Measurements from ENCODE around the gene TRIM10. TPM values are rescaled to one million over a fixed set of nuclear protein-coding genes. Genes with fewer than 3 reads are reported as not detected.
A peak's percentile ranks its signal among the peaks of the same experiment; 100 is the strongest.

The TRIM10 gene
- total RNA-seq, 2 experiments from 2014 or later: 0.36 to 0.38 TPM

- no peaks in the 10 kb centered on the region for H3K4me1 Mint-ChIP-seq (ENCODE audit: low read depth)
- ChIA-PET POLR2A (no interaction called here), CTCF (no interaction called here)
- H3K27me3 Mint-ChIP-seq: no peaks in the 10 kb centered on the region
- intact Hi-C loops (cut with micrococcal nuclease): no loop called here
- H3K9me3 Mint-ChIP-seq: no peaks in the 10 kb centered on the region
- peaks cover 44% of the 10 kb centered on the region for H3K36me3 Mint-ChIP-seq
- no peak overlapping the region for H3K27ac Mint-ChIP-seq
- no peak for DNase-seq
- no peak overlapping the region for H3K4me3 Mint-ChIP-seq
Measured at GRCh38 chr6:30194797-30195690, 34.0 kb upstream of the TRIM10 start.

DNA sequence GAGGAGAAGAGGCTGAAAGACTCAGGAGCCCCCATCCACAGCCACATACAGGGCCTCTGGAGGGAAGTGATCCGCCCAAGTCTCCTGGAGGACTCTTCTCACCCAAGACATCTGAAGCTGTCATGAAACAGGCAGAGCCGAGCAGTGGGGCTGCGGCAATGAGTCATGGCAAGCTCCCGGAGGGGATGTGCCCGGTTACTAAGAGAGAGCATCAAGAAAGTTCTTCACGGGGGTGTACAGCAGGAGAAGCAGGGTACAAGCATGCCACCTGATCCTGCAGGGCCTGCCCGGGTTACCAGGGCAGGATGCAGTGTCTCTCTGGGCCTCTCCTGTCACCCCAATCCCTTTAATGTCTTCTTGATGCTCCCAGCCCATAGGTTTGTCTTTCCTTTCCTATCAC is 31.1 kb upstream of the TRIM10 start:
- POLR2A ChIA-PET: no interaction called here
- intact Hi-C loops (cut with micrococcal nuclease): no loop called here
- H3K27ac Mint-ChIP-seq: no peak overlapping the region

GRCh38 chr6:30188541-30188940 is 27.5 kb upstream of the TRIM10 start:
- Mint-ChIP-seq H3K4me3 (no peak overlapping the region), H3K36me3 (peaks cover 53% of the 10 kb centered on the region), H3K27ac (no peak overlapping the region), H3K4me1 (ENCODE audit: low read depth) (no peaks in the 10 kb centered on the region), H3K9me3 (no peaks in the 10 kb centered on the region), H3K27me3 (no peaks in the 10 kb centered on the region)
- POLR2A ChIA-PET: no interaction called here
- DNase-seq: no peak
- CTCF ChIA-PET: no interaction called here
- intact Hi-C loops (cut with micrococcal nuclease): no loop called here

More for the DNA sequence above, 31.1 kb upstream of the TRIM10 start:
- Mint-ChIP-seq H3K27me3 (no peaks in the 10 kb centered on the region), H3K9me3 (no peaks in the 10 kb centered on the region), H3K4me1 (ENCODE audit: low read depth) (no peaks in the 10 kb centered on the region), H3K4me3 (no peak overlapping the region), H3K36me3 (peaks cover 45% of the 10 kb centered on the region)
- DNase-seq: no peak
- CTCF ChIA-PET: no interaction called here

DNA sequence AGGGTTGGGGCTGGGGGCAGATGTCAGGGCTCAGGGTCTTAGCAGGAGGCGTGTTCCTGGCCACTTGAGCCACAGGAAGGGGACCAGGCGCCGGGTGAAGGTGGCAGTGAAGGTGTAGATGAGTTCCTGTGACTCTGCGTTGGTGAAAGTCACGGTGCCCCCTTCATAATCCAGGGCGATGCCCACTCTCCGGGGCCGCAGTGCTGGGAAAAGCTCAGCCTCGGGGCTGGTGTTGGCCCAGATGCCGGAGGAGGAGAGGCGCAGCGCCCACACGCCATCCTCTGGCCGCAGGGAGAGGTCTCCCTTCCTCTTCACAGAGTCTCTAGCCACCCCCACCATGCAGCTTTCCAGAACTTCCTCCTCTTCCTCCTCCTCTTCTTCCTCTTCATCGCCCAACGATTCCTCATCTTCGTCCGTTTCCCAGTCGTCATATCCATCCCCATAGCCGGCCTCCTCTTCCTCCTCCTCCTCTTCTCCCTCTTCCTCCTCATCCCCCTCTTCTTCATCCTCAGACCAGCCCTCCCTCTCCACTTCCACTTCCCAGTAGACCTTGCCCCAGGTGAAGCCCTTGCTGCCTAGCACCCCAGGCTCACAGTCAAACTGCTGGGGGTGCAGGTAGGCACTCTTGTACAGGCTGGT is 25.0 kb upstream of the TRIM10 start:
- H3K9me3 Mint-ChIP-seq: no peaks in the 10 kb centered on the region
- no peaks in the 10 kb centered on the region for H3K27me3 Mint-ChIP-seq
- no peak overlapping the region for H3K27ac Mint-ChIP-seq
- peaks cover 43% of the 10 kb centered on the region for H3K36me3 Mint-ChIP-seq
- intact Hi-C loops (cut with micrococcal nuclease): no loop called here
- DNase-seq: no peak
- CTCF ChIA-PET: no interaction called here
- no peak overlapping the region for H3K4me3 Mint-ChIP-seq
- POLR2A ChIA-PET: no interaction called here
- no peaks in the 10 kb centered on the region for H3K4me1 Mint-ChIP-seq (ENCODE audit: low read depth)

DNA sequence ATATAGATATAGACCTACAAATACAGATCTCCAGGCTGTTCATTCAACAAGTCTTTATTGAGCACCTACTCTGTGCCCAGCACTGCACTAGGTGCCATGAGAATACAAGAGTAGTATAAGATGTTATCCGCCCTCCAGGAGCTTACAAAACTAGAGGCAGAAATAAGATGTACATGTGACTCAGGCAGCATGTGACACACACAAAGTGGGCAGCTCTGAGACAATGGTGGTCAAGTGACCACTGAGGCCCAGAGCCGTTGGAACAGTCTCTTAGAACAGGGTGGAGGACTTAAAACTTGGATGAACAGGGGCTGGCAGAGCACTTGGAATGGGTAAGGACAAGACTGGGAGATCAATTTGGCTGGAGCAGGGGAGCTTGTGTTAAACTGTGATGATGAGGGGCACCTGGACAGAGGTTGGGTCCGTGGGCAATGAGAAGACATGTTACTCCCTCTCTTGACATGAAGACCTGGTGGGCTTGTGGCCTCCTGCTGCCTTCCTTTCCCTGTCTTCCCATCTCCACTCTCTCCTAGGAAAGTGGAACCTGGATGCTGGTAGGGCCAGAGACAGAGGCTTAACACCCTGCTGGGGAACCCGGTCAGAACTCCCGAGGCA is 23.5 kb upstream of the TRIM10 start:
- H3K36me3 Mint-ChIP-seq: peaks cover 33% of the 10 kb centered on the region
- intact Hi-C loops (cut with micrococcal nuclease): no loop called here
- no peak overlapping the region for H3K4me3 Mint-ChIP-seq
- POLR2A ChIA-PET: no interaction called here
- CTCF ChIA-PET: no interaction called here
- H3K9me3 Mint-ChIP-seq: peaks cover 7% of the 10 kb centered on the region
- H3K27ac Mint-ChIP-seq: no peak overlapping the region
- H3K4me1 Mint-ChIP-seq (ENCODE audit: low read depth): no peaks in the 10 kb centered on the region
- no peak for DNase-seq
- H3K27me3 Mint-ChIP-seq: peaks cover 3% of the 10 kb centered on the region

DNA sequence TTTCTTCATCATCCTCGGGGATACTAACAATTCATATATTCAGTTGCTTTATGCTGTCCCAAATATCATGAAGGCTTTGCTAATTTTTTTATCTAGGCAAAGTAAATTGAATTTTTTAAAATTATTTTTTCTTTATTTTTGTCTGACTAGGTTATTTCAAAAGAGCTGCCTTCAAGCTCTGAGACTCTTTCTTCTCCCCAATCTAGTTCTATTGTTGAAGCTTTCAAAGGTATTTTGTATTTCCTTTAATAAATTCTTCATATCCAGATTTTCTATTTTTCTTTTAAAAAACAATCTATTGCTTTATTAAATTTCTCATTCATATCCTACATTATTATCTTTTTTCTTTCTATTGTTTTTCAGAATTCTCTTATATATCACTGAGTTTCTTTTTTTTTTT is 19.1 kb upstream of the TRIM10 start:
- DNase-seq: no peak
- CTCF ChIA-PET: interaction anchor here (1.3 to 1.6 kb wide), 3 partner anchors 9 to 78 kb away, joined by 3 to 4 read pairs (median 3); no protein-coding TSS in a partner anchor
- H3K36me3 Mint-ChIP-seq: peaks cover 11% of the 10 kb centered on the region
- H3K9me3 Mint-ChIP-seq: peaks cover 9% of the 10 kb centered on the region
- peaks cover 3% of the 10 kb centered on the region for H3K4me1 Mint-ChIP-seq (ENCODE audit: low read depth)
- POLR2A ChIA-PET: no interaction called here
- peaks cover 26% of the 10 kb centered on the region for H3K27me3 Mint-ChIP-seq
- intact Hi-C loops (cut with micrococcal nuclease): no loop called here
- no peak overlapping the region for H3K4me3 Mint-ChIP-seq
- H3K27ac Mint-ChIP-seq: no peak overlapping the region

GRCh38 chr6:30178837-30179236 is 17.8 kb upstream of the TRIM10 start:
- H3K9me3 Mint-ChIP-seq: peaks cover 9% of the 10 kb centered on the region
- no peak for DNase-seq
- ChIA-PET POLR2A (no interaction called here), CTCF (interaction anchor here (1.5 kb wide), 1 partner anchor 77 kb away, joined by 3 read pairs; no protein-coding TSS in a partner anchor)
- H3K4me3 Mint-ChIP-seq: no peak overlapping the region
- peaks cover 5% of the 10 kb centered on the region for H3K36me3 Mint-ChIP-seq
- peaks cover 3% of the 10 kb centered on the region for H3K4me1 Mint-ChIP-seq (ENCODE audit: low read depth)
- H3K27ac Mint-ChIP-seq: no peak overlapping the region
- peaks cover 32% of the 10 kb centered on the region for H3K27me3 Mint-ChIP-seq
- intact Hi-C loops (cut with micrococcal nuclease): no loop called here

DNA sequence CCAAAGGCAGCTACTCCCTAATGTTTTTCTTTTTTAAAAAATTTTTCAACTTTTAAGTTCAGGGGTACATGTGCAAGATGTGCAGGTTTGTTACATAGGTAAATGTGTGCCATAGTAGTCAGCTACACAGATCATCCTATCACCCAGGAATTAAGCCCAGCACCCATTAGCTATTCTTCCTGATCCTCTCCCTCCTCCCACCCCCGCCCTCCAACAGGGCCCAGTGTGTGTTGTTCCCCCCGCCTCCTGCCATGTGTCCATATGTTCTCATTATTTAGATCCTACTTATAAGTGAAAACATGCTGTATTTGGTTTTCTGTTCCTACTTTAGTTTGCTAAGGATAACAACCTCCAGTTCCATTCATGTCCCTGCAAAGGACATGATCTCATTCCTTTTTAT is 14.8 kb upstream of the TRIM10 start:
- Mint-ChIP-seq H3K27ac (no peak overlapping the region), H3K4me3 (no peak overlapping the region), H3K9me3 (peaks cover 8% of the 10 kb centered on the region), H3K36me3 (peaks cover 5% of the 10 kb centered on the region), H3K4me1 (ENCODE audit: low read depth) (peaks cover 9% of the 10 kb centered on the region), H3K27me3 (peaks cover 52% of the 10 kb centered on the region)
- intact Hi-C loops (cut with micrococcal nuclease): no loop called here
- ChIA-PET CTCF (interaction anchor here (1.6 kb wide), 1 partner anchor 72 kb away, joined by 3 read pairs; no protein-coding TSS in a partner anchor), POLR2A (no interaction called here)
- no peak for DNase-seq

DNA sequence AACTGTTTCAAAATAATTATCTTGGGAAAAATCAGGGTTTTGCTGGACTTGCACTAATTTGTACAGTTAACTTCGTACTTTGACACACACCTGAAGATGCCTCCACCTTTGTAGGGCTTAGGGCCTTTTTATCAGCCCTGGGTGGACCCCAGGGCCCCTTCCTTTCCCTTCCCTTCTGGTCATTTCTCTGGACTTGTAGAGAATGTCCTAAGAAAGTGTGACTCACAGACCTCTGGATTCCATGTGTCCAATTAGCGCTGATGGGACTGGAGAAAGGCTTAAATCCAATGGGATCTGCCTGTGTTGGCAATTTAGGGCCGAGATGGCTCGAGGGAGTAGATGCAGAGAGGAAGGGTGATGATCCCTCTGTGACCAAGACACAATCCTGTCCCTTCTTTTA is 11.7 kb upstream of the TRIM10 start:
- ChIA-PET POLR2A (interaction anchor here (0.6 kb wide), 1 partner anchor 27 kb away, joined by 3 read pairs; no protein-coding TSS in a partner anchor), CTCF (no interaction called here)
- Mint-ChIP-seq H3K36me3 (no peaks in the 10 kb centered on the region), H3K4me3 (no peak overlapping the region), H3K27me3 (peaks cover 49% of the 10 kb centered on the region), H3K9me3 (no peaks in the 10 kb centered on the region), H3K27ac (no peak overlapping the region), H3K4me1 (ENCODE audit: low read depth) (peaks cover 16% of the 10 kb centered on the region)
- DNase-seq: no peak
- intact Hi-C loops (cut with micrococcal nuclease): no loop called here

DNA sequence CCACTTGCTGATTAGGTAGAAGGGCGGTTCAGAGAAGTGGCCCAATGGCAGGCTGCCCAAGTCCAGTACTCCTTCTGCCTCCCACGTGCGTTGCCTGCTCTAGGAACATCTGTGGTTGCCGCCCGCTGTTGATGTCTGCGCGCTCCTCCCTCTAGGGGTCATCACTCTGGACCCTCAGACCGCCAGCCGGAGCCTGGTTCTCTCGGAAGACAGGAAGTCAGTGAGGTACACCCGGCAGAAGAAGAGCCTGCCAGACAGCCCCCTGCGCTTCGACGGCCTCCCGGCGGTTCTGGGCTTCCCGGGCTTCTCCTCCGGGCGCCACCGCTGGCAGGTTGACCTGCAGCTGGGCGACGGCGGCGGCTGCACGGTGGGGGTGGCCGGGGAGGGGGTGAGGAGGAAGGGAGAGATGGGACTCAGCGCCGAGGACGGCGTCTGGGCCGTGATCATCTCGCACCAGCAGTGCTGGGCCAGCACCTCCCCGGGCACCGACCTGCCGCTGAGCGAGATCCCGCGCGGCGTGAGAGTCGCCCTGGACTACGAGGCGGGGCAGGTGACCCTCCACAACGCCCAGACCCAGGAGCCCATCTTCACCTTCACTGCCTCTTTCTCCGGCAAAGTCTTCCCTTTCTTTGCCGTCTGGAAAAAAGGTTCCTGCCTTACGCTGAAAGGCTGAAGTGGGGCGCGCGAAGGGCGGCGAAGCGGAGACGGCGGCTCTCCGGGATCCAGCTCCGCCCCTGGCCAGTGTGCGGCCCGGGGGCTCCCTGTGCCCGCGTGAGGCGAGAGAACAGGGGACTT is 10.9 kb upstream of the TRIM10 start:
- Mint-ChIP-seq H3K4me3 (peak overlapping the region; percentile 20), H3K4me1 (ENCODE audit: low read depth) (peaks cover 23% of the 10 kb centered on the region), H3K9me3 (no peaks in the 10 kb centered on the region), H3K36me3 (no peaks in the 10 kb centered on the region), H3K27ac (no peak overlapping the region), H3K27me3 (peaks cover 47% of the 10 kb centered on the region)
- ChIA-PET POLR2A (interaction anchor here (0.6 kb wide), 2 partner anchors 27 to 37 kb away, joined by 3 to 4 read pairs; no protein-coding TSS in a partner anchor), CTCF (interaction anchor here (0.8 to 1.9 kb wide), 9 partner anchors 9 to 422 kb away, joined by 3 to 16 read pairs (median 3); no protein-coding TSS in a partner anchor)
- DNase-seq: peak; percentile 11
- intact Hi-C loops (cut with micrococcal nuclease): loop anchor here (2.0 kb wide), 1 partner anchor 41 kb away; no protein-coding TSS in a partner anchor

DNA sequence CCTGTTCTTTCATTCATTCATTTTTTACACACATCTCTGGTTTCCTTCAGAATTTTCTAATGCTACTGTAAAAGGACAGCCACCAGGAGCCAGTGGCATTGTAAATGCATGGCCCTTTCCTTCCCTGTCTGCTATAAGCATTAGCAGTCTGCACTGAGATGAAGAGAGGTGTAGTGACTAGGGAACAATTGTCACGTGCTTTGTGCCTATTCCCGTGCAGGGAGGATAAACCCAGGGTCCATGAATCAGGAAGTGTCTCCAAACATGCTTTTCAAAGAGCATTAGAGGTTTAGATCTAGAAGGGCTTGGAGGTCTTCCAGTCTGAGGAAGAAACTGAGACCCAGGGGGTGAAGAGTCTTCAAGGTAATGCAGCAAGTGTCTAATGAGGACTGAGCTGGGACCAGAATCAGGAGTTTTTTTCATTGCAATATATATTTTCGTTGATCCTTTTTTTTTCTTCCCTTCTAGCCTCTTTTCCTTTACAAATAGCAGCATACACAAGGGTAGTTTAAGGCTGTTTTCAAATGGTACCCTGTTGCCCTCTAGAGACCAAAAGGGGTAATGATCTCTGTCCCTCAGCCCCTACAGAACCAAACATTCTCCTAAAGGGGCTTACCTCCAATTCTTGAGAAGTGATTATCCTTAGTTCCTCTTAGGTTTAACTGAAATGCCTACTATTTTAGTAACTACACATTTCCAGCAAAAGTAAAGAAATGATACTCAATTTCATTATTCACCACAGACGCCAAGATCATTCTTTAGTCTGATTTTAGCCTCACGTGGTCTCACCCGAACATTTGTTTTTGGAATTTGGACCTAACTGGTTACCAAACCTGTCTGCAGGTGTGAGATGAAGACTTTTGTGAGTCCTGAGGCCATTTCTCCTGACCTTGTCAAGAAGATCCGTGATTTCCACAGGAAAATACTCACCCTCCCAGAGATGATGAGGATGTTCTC is 8.9 kb upstream of the TRIM10 start:
- H3K4me3 Mint-ChIP-seq: no peak overlapping the region
- ChIA-PET CTCF (interaction anchor here (0.6 to 1.9 kb wide), 8 partner anchors 15 to 693 kb away, joined by 3 to 16 read pairs (median 4); no protein-coding TSS in a partner anchor), POLR2A (no interaction called here)
- H3K9me3 Mint-ChIP-seq: no peaks in the 10 kb centered on the region
- no peak for DNase-seq
- H3K4me1 Mint-ChIP-seq (ENCODE audit: low read depth): peaks cover 26% of the 10 kb centered on the region
- no peak overlapping the region for H3K27ac Mint-ChIP-seq
- H3K27me3 Mint-ChIP-seq: peaks cover 35% of the 10 kb centered on the region
- intact Hi-C loops (cut with micrococcal nuclease): loop anchor here (1.0 to 2.0 kb wide), 2 partner anchors 39 to 67 kb away; no protein-coding TSS in a partner anchor
- H3K36me3 Mint-ChIP-seq: no peaks in the 10 kb centered on the region
